ENCODE results near the gene BCAS3.

BCAS3 gene

DNA sequence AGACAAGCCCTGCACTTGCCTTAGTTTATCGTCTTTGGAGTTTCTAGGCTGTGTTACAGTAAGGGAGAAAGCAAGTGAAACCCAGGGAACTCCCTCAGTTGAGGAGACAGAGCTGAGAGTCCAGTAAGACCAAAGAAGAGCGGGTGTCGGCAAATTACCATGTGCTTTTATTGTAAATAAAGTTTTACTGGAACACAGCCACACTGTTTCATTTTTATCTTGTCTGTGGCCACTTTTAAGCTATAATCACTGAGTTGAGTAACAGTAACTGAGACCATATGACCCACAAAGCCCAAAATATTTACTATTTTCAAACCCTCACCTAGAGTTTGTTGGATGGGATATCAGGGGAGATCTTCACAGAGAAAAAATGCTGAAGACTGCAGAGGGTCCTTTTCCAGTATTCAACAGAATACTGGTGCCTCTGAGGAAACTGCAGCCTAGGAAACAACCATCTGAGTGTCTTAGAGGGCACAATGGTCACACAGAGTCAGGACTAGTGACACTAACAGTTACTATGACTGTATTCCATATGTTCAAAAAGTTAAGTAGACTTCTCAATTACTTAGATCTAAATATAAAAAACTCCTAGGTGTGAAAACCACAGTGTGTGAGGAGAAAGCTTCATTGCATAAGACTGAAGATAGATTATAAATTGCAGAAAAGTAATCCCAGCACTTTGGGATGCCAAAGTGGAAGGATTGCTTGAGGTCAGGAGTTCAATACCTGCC, 370.9 kb downstream of the BCAS3 start:
- no peak for TF ChIP-seq CTCF (IDR thresholded peaks at IDR 0.05; ENCODE audit: control extremely low read depth, extremely low read depth, low read depth, missing control alignments)
- POLR2A ChIA-PET: interaction anchor here (1.0 kb wide), 1 partner anchor 16 kb away, joined by 3 read pairs; no protein-coding TSS in a partner anchor

GRCh38 chr17:61053469-61053868, 375.8 kb downstream of the BCAS3 start:
- TF ChIP-seq CTCF (IDR thresholded peaks at IDR 0.05; ENCODE audit: control extremely low read depth, extremely low read depth, low read depth, missing control alignments): no peak
- ChIA-PET CTCF (no interaction called here), POLR2A (no interaction called here)
- DNase-seq (ENCODE audit: extremely low spot score): no peak

More for the DNA sequence above, 370.9 kb downstream of the BCAS3 start:
- DNase-seq (ENCODE audit: extremely low spot score): no peak
- CTCF ChIA-PET: interaction anchor here (1.0 kb wide), 1 partner anchor 8 kb away, joined by 4 read pairs; no protein-coding TSS in a partner anchor

- TF ChIP-seq CTCF (IDR thresholded peaks at IDR 0.05; ENCODE audit: control extremely low read depth, extremely low read depth, low read depth, missing control alignments): no peak
- CTCF ChIA-PET: no interaction called here
- POLR2A ChIA-PET: no interaction called here
- DNase-seq (ENCODE audit: extremely low spot score): no peak
These were observed 376.8 kb downstream of the BCAS3 start for GRCh38 chr17:61054436-61054835.

GRCh38 chr17:61057257-61057656, 379.6 kb downstream of the BCAS3 start:
- no peak for DNase-seq (ENCODE audit: extremely low spot score)
- POLR2A ChIA-PET: no interaction called here
- CTCF ChIA-PET: interaction anchor here (1.0 kb wide), 1 partner anchor 15 kb away, joined by 3 read pairs; no protein-coding TSS in a partner anchor
- no peak for TF ChIP-seq CTCF (IDR thresholded peaks at IDR 0.05; ENCODE audit: control extremely low read depth, extremely low read depth, low read depth, missing control alignments)

GRCh38 chr17:61058066-61058465, 380.4 kb downstream of the BCAS3 start:
- TF ChIP-seq CTCF (IDR thresholded peaks at IDR 0.05; ENCODE audit: control extremely low read depth, extremely low read depth, low read depth, missing control alignments): no peak
- CTCF ChIA-PET: interaction anchor here (1.0 kb wide), 1 partner anchor 14 kb away, joined by 3 read pairs; no protein-coding TSS in a partner anchor
- DNase-seq (ENCODE audit: extremely low spot score): no peak
- POLR2A ChIA-PET: no interaction called here

DNA sequence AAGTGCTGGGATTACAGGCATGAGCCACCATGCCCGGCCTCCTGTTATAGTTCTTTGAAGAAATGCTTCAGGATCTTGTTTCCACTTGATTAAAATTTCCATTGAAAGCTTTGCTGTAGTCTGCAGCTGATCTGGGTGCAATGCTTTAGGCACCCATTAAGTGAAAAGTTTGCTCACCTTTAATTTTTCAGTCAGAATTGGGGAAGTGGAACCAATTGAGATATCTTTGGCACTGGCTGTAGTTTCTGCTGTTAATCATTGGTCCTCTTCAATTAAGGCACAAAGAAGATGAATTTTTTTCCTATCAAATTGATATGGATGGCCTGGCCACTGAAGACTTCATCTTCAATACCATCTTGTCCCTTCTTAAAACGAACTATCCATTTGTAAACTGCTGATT, 385.9 kb downstream of the BCAS3 start:
- ChIA-PET CTCF (interaction anchor here (1.6 kb wide), 1 partner anchor 18 kb away, joined by 5 read pairs; no protein-coding TSS in a partner anchor), POLR2A (no interaction called here)
- no peak for TF ChIP-seq CTCF (IDR thresholded peaks at IDR 0.05; ENCODE audit: control extremely low read depth, extremely low read depth, low read depth, missing control alignments)
- no peak for DNase-seq (ENCODE audit: extremely low spot score)
